GM23338 (cell line): ENCODE results near the gene GSDME. TPM values are rescaled to one million over a fixed set of nuclear protein-coding genes. Genes with fewer than 3 reads are reported as not detected.

ENCODE experiments used
- ATAC-seq: fragments of 200-7000 bp; cut with Tn5 transposase; 3 replicates; pipeline ENCODE4 v1.9.1; 2020
- DNase-seq: peaks from one replicate; pipeline ENCODE4 v3.0.0-alpha.2; 2015; ENCODE audit warnings: low spot score
- H2AFZ ChIP-seq: fragments of 200-600 bp; sonication (generic); 2 replicates; pipeline ENCODE4 v1.8.0; 2016; ENCODE audit warnings: antibody characterized with exemption, mild to moderate bottlenecking, moderate library complexity
- H3F3A ChIP-seq: fragments of 200-600 bp; sonication (generic); replicated peaks from 2 replicates; pipeline ENCODE4 v1.8.0; 2017; ENCODE audit warnings: antibody characterized with exemption, mixed run types, low read depth
- H3K27ac ChIP-seq: fragments of 200-600 bp; sonication (generic); 2 replicates; pipeline ENCODE4 v1.6.1; 2016; ENCODE audit warnings: low read depth
- H3K27me3 ChIP-seq: fragments of 200-600 bp; sonication (generic); 2 replicates; pipeline ENCODE4 v1.8.0; 2016; ENCODE audit warnings: mild to moderate bottlenecking, mixed run types, moderate library complexity; ENCODE audit not compliant: insufficient read depth
- H3K36me3 ChIP-seq: fragments of 200-600 bp; sonication (generic); 2 replicates; pipeline ENCODE4 v1.8.0; 2016; ENCODE audit warnings: mild to moderate bottlenecking; ENCODE audit not compliant: insufficient read depth
- H3K4me1 ChIP-seq: fragments of 200-600 bp; sonication (generic); 2 replicates; pipeline ENCODE4 v1.8.0; 2016; ENCODE audit warnings: mild to moderate bottlenecking, moderate library complexity; ENCODE audit not compliant: insufficient read depth
- H3K4me2 ChIP-seq: fragments of 200-600 bp; sonication (generic); 2 replicates; pipeline ENCODE4 v1.7.1; 2017; ENCODE audit warnings: mixed run types
- H3K4me3 ChIP-seq: fragments of 200-600 bp; sonication (generic); 2 replicates; pipeline ENCODE4 v1.6.1; 2016; ENCODE audit warnings: mixed run types
- H3K79me2 ChIP-seq: fragments of 200-600 bp; sonication (generic); replicated peaks from 2 replicates; pipeline ENCODE4 v1.8.0; 2017; ENCODE audit warnings: mild to moderate bottlenecking; ENCODE audit not compliant: insufficient read depth
- H3K9me2 ChIP-seq: fragments of 200-600 bp; sonication (generic); 2 replicates; pipeline ENCODE4 v1.8.0; 2017; ENCODE audit not compliant: insufficient read depth
- H4K20me1 ChIP-seq: fragments of 200-600 bp; sonication (generic); replicated peaks from 2 replicates; pipeline ENCODE4 v1.8.0; 2017; ENCODE audit warnings: mild to moderate bottlenecking; ENCODE audit not compliant: insufficient read depth
- H3K27ac Mint-ChIP-seq: 2 replicates; pipeline ENCODE4 v1.8.0; 2020; ENCODE audit warnings: inconsistent platforms, mild to moderate bottlenecking, moderate library complexity, mixed read lengths
- H3K27me3 Mint-ChIP-seq: 3 replicates; pipeline ENCODE4 v1.8.0; 2022; ENCODE audit warnings: low read depth, mild to moderate bottlenecking, moderate library complexity, mixed read lengths, inconsistent platforms; ENCODE audit not compliant: insufficient read depth, poor library complexity
- H3K36me3 Mint-ChIP-seq: 3 replicates; pipeline ENCODE4 v1.8.0; 2021; ENCODE audit warnings: low read depth, mild to moderate bottlenecking, inconsistent platforms, moderate library complexity, mixed read lengths
- H3K4me1 Mint-ChIP-seq: 3 replicates; pipeline ENCODE4 v1.8.0; 2020; ENCODE audit warnings: mild to moderate bottlenecking, inconsistent platforms, mixed read lengths
- H3K4me3 Mint-ChIP-seq: 3 replicates; pipeline ENCODE4 v1.8.0; 2021; ENCODE audit warnings: moderate library complexity, mild to moderate bottlenecking, inconsistent platforms, mixed read lengths
- H3K9me3 Mint-ChIP-seq: 3 replicates; pipeline ENCODE4 v1.8.0; 2020; ENCODE audit warnings: moderate library complexity, mild to moderate bottlenecking, inconsistent platforms, mixed read lengths
- CTCF ChIP-seq, 2 experiments: fragments of 200-600 bp in 1 of 2; sonication (generic) in 1 of 2; conservative IDR thresholded peaks; 2 replicates each; pipeline versions ENCODE4 v1.5.1 to v1.6.1; 2016 to 2017; ENCODE audit warnings: antibody characterized with exemption in 2 of 2, low read depth in 2 of 2, mild to moderate bottlenecking in 2 of 2, moderate library complexity in 1 of 2
- JUNB ChIP-seq: IDR thresholded peaks from one replicate; pipeline ENCODE4 v1.6.1; 2016; ENCODE audit warnings: antibody characterized with exemption; ENCODE audit not compliant: unreplicated experiment
- NANOG ChIP-seq: IDR thresholded peaks from 2 replicates; pipeline ENCODE4 v1.6.1; 2016; ENCODE audit warnings: antibody characterized with exemption, borderline replicate concordance
- POLR2AphosphoS5 ChIP-seq: IDR thresholded peaks from 2 replicates; pipeline ENCODE4 v1.6.1; 2016; ENCODE audit warnings: antibody characterized with exemption, low read depth
- STAT1 ChIP-seq: IDR thresholded peaks from one replicate; pipeline ENCODE4 v1.6.1; 2016; ENCODE audit warnings: antibody characterized with exemption; ENCODE audit not compliant: unreplicated experiment
- ZNF331 ChIP-seq: fragments of 250-450 bp; sonication (Bioruptor Pico); IDR thresholded peaks from 2 replicates; pipeline ENCODE4 v1.5.0; 2020; ENCODE audit warnings: low read depth, mild to moderate bottlenecking, moderate library complexity
- polyA plus RNA-seq: library from polyadenylated mRNA; unstranded; fragments of >200 nt; fragmentation: Nextera tagmentation; extraction: Ambion mirVana; gene quantifications from 2 replicates; pipeline ENCODE4 v1.2.1, GENCODE V29; 2016
- total RNA-seq: library from RNA; depleted of rRNA; stranded (reverse); fragments of >200 nt; shearing (Covaris generic); gene quantifications from 2 replicates; pipeline ENCODE4 v1.2.3, GENCODE V29; 2014
- TF ChIP-seq, protein P1 (sequence below): IDR thresholded peaks from 2 replicates; pipeline ENCODE4 v1.6.1; 2016; ENCODE audit warnings: antibody characterized with exemption
- TF ChIP-seq, protein P2 (sequence below): fragments of 250-450 bp; sonication (Bioruptor Pico); IDR thresholded peaks from 2 replicates; pipeline ENCODE4 v1.5.0; 2020; ENCODE audit warnings: mild to moderate bottlenecking, moderate library complexity

Gene GSDME
- total and polyA plus RNA-seq, 2 experiments from 2014 or later: 8.3 to 8.5 TPM

GRCh38 chr7:24659505-24659904 lies 97.8 kb downstream of the GSDME start:
- Mint-ChIP-seq H3K36me3 (peaks cover 19% of the 10 kb centered on the region; the same call in 2 of the 3 replicates), H3K4me3 (no peak overlapping the region), H3K27me3 (peaks cover 3% of the 10 kb centered on the region), H3K9me3 (no peaks in the 10 kb centered on the region), H3K4me1 (peaks cover 24% of the 10 kb centered on the region), H3K27ac (no peak overlapping the region)
- Histone ChIP-seq H2AFZ (no peak overlapping the region), H3K27me3 (no peaks in the 10 kb centered on the region), H3K36me3 (no peaks in the 10 kb centered on the region), H4K20me1 (peaks cover 5% of the 10 kb centered on the region; the same call in 1 of the 2 replicates), H3K4me3 (no peak overlapping the region), H3K27ac (no peak overlapping the region), H3K4me2 (no peak overlapping the region), H3K9me2 (no peaks in the 10 kb centered on the region), H3K4me1 (peaks cover 19% of the 10 kb centered on the region), H3F3A (no peaks in the 10 kb centered on the region), H3K79me2 (peaks cover 28% of the 10 kb centered on the region; the same call in 1 of the 2 replicates)
- DNase-seq (no peak), ATAC-seq (no peak)
- TF ChIP-seq, protein P1, sequence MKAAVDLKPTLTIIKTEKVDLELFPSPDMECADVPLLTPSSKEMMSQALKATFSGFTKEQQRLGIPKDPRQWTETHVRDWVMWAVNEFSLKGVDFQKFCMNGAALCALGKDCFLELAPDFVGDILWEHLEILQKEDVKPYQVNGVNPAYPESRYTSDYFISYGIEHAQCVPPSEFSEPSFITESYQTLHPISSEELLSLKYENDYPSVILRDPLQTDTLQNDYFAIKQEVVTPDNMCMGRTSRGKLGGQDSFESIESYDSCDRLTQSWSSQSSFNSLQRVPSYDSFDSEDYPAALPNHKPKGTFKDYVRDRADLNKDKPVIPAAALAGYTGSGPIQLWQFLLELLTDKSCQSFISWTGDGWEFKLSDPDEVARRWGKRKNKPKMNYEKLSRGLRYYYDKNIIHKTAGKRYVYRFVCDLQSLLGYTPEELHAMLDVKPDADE: no peak

DNA sequence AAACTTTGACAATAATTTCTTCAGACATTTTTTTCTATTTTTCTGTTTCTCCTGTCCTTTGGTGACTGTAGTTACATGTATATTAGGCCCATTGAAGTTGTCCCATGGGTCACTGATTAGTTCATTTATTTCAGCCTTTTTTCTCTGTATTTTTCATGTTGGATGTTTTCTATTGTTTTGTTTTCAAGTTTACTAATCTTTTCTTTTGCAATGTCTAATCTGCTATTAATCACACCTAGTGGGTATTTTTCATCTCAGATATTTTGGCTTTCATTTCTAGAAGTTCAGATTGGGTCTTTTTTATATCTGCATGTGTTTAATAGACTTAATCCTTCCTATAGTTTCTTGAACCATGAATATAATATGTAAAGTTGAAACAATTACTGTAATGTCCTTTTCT lies 99.3 kb downstream of the GSDME start:
- H3K27ac Mint-ChIP-seq: no peak overlapping the region
- no peak for TF ChIP-seq STAT1
- TF ChIP-seq, protein P2, sequence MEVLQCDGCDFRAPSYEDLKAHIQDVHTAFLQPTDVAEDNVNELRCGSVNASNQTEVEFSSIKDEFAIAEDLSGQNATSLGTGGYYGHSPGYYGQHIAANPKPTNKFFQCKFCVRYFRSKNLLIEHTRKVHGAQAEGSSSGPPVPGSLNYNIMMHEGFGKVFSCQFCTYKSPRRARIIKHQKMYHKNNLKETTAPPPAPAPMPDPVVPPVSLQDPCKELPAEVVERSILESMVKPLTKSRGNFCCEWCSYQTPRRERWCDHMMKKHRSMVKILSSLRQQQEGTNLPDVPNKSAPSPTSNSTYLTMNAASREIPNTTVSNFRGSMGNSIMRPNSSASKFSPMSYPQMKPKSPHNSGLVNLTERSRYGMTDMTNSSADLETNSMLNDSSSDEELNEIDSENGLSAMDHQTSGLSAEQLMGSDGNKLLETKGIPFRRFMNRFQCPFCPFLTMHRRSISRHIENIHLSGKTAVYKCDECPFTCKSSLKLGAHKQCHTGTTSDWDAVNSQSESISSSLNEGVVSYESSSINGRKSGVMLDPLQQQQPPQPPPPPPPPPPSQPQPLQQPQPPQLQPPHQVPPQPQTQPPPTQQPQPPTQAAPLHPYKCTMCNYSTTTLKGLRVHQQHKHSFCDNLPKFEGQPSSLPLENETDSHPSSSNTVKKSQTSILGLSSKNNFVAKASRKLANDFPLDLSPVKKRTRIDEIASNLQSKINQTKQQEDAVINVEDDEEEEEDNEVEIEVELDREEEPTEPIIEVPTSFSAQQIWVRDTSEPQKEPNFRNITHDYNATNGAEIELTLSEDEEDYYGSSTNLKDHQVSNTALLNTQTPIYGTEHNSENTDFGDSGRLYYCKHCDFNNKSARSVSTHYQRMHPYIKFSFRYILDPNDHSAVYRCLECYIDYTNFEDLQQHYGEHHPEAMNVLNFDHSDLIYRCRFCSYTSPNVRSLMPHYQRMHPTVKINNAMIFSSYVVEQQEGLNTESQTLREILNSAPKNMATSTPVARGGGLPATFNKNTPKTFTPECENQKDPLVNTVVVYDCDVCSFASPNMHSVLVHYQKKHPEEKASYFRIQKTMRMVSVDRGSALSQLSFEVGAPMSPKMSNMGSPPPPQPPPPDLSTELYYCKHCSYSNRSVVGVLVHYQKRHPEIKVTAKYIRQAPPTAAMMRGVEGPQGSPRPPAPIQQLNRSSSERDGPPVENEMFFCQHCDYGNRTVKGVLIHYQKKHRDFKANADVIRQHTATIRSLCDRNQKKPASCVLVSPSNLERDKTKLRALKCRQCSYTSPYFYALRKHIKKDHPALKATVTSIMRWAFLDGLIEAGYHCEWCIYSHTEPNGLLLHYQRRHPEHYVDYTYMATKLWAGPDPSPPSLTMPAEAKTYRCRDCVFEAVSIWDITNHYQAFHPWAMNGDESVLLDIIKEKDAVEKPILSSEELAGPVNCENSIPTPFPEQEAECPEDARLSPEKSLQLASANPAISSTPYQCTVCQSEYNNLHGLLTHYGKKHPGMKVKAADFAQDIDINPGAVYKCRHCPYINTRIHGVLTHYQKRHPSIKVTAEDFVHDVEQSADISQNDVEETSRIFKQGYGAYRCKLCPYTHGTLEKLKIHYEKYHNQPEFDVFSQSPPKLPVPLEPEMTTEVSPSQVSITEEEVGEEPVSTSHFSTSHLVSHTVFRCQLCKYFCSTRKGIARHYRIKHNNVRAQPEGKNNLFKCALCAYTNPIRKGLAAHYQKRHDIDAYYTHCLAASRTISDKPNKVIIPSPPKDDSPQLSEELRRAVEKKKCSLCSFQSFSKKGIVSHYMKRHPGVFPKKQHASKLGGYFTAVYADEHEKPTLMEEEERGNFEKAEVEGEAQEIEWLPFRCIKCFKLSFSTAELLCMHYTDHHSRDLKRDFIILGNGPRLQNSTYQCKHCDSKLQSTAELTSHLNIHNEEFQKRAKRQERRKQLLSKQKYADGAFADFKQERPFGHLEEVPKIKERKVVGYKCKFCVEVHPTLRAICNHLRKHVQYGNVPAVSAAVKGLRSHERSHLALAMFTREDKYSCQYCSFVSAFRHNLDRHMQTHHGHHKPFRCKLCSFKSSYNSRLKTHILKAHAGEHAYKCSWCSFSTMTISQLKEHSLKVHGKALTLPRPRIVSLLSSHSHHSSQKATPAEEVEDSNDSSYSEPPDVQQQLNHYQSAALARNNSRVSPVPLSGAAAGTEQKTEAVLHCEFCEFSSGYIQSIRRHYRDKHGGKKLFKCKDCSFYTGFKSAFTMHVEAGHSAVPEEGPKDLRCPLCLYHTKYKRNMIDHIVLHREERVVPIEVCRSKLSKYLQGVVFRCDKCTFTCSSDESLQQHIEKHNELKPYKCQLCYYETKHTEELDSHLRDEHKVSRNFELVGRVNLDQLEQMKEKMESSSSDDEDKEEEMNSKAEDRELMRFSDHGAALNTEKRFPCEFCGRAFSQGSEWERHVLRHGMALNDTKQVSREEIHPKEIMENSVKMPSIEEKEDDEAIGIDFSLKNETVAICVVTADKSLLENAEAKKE (CRISPR knock-in tag): no peak
- no peak for TF ChIP-seq NANOG
- no peak for TF ChIP-seq JUNB
- TF ChIP-seq POLR2AphosphoS5: no peak
- no peak for TF ChIP-seq CTCF (conservative IDR thresholded peaks at IDR 0.05; ENCODE audit: low read depth in 2 of 2)
- no peak for TF ChIP-seq ZNF331 (CRISPR knock-in tag)

More for the DNA sequence above, 99.3 kb downstream of the GSDME start:
- peaks cover 3% of the 10 kb centered on the region for H3K27me3 Mint-ChIP-seq
- H3K79me2 ChIP-seq: peaks cover 28% of the 10 kb centered on the region; the same call in 1 of the 2 replicates
- peaks cover 5% of the 10 kb centered on the region; the same call in 1 of the 2 replicates for H4K20me1 ChIP-seq
- no peak overlapping the region for H3K4me2 ChIP-seq
- peaks cover 19% of the 10 kb centered on the region; the same call in 2 of the 3 replicates for H3K36me3 Mint-ChIP-seq
- no peaks in the 10 kb centered on the region for H3K36me3 ChIP-seq
- H3K4me3 Mint-ChIP-seq: no peak overlapping the region
- no peak overlapping the region for H2AFZ ChIP-seq
- H3F3A ChIP-seq: no peaks in the 10 kb centered on the region
- H3K27ac ChIP-seq: no peak overlapping the region
- DNase-seq: no peak
- H3K9me3 Mint-ChIP-seq: no peaks in the 10 kb centered on the region
- peaks cover 21% of the 10 kb centered on the region for H3K4me1 Mint-ChIP-seq
- no peaks in the 10 kb centered on the region for H3K27me3 ChIP-seq
- no peak overlapping the region for H3K4me3 ChIP-seq
- H3K4me1 ChIP-seq: peaks cover 18% of the 10 kb centered on the region
- no peak for ATAC-seq
- H3K9me2 ChIP-seq: no peaks in the 10 kb centered on the region
